Cerebellar cortex (tissue), 1 donor: ENCODE measurements around the gene LZIC.

Source experiments
- DNase-seq: peaks from one replicate; pipeline ENCODE4 v3.0.0-alpha.2; 2015; ENCODE audit warnings: low spot score

Gene LZIC

GRCh38 chr1:9910423-9911178 lies 32.6 kb downstream of the LZIC start:
- DNase-seq: peak; percentile 99

GRCh38 chr1:9910076-9910422 lies 33.1 kb downstream of the LZIC start, which contains the start of gene CTNNBIP1:
CTNNBIP1 (minus strand) TSS chr1:9910269; CDS start chr1:9872064, 38,205 bp downstream.
- DNase-seq: no peak

GRCh38 chr1:9909234-9910046 lies 33.8 kb downstream of the LZIC start:
- DNase-seq: peak; percentile 35

GRCh38 chr1:9908871-9909233 lies 34.3 kb downstream of the LZIC start:
- DNase-seq: no peak

- no peak for DNase-seq
Measured at GRCh38 chr1:9907441-9907840, 35.8 kb downstream of the LZIC start.

- no peak for DNase-seq
Measured at GRCh38 chr1:9906466-9906865, 36.7 kb downstream of the LZIC start.

GRCh38 chr1:9905010-9905409 lies 38.2 kb downstream of the LZIC start:
- no peak for DNase-seq

- DNase-seq: no peak
Measured at GRCh38 chr1:9904596-9904995, 38.6 kb downstream of the LZIC start.

- no peak for DNase-seq
Measured at GRCh38 chr1:9903801-9904527, 39.2 kb downstream of the LZIC start.

- DNase-seq: peak; percentile 94
Measured at GRCh38 chr1:9902060-9902452, 41.1 kb downstream of the LZIC start.

- DNase-seq: peak; percentile 86
Measured at GRCh38 chr1:9901148-9902059, 41.8 kb downstream of the LZIC start.

GRCh38 chr1:9900142-9901043 lies 42.8 kb downstream of the LZIC start:
- peak; percentile 66 for DNase-seq

GRCh38 chr1:9894115-9894514 lies 49.1 kb downstream of the LZIC start:
- DNase-seq: no peak

GRCh38 chr1:9892563-9893528 lies 50.3 kb downstream of the LZIC start:
- no peak for DNase-seq

GRCh38 chr1:9891207-9891606 lies 52.0 kb downstream of the LZIC start:
- no peak for DNase-seq

GRCh38 chr1:9890224-9890731 lies 52.9 kb downstream of the LZIC start:
- DNase-seq: no peak

GRCh38 chr1:9889411-9889810 lies 53.8 kb downstream of the LZIC start:
- DNase-seq: no peak

GRCh38 chr1:9888886-9889285 lies 54.3 kb downstream of the LZIC start:
- DNase-seq: peak; percentile 73

GRCh38 chr1:9887070-9887469 lies 56.1 kb downstream of the LZIC start:
- DNase-seq: no peak
